GM12878 (cell line): ENCODE data around the gene SNAI3. TPM values are rescaled to one million over a fixed set of nuclear protein-coding genes. Genes with fewer than 3 reads are reported as not detected.

ENCODE experiments used
- ATF3 ChIP-seq: IDR thresholded peaks from 2 replicates; pipeline ENCODE4 v1.6.1; 2011; ENCODE audit warnings: low read depth, mild to moderate bottlenecking, low read length, moderate library complexity, borderline replicate concordance; ENCODE audit errors: extremely low read depth
- GABPA ChIP-seq: IDR thresholded peaks from 2 replicates; pipeline ENCODE4 v1.6.1; 2014; ENCODE audit warnings: antibody characterized with exemption, low read depth, mild to moderate bottlenecking, inconsistent platforms
- LARP7 ChIP-seq: fragments of 450-650 bp; IDR thresholded peaks from 2 replicates; pipeline ENCODE4 v1.6.1; 2017; ENCODE audit warnings: mild to moderate bottlenecking
- MEF2B ChIP-seq: fragments of 450-650 bp; IDR thresholded peaks from 2 replicates; pipeline ENCODE4 v1.6.1; 2018; ENCODE audit warnings: mild to moderate bottlenecking, moderate library complexity; ENCODE audit not compliant: partially characterized antibody, poor library complexity, severe bottlenecking
- MXI1 ChIP-seq: fragments of 150-350 bp; IDR thresholded peaks from 2 replicates; pipeline ENCODE4 v1.6.1; 2011; ENCODE audit warnings: low read depth, mild to moderate bottlenecking, inconsistent platforms, low read length, improper control_type of control experiment
- MYB ChIP-seq: fragments of 150-350 bp; IDR thresholded peaks from 2 replicates; pipeline ENCODE4 v1.6.1; 2014; ENCODE audit warnings: mild to moderate bottlenecking, low read depth, low read length, borderline replicate concordance
- NR2C1 ChIP-seq: fragments of 450-650 bp; IDR thresholded peaks from 2 replicates; pipeline ENCODE4 v1.6.1; 2017; ENCODE audit warnings: antibody characterized with exemption, mild to moderate bottlenecking, moderate library complexity
- PAX5 ChIP-seq: IDR thresholded peaks from 2 replicates; pipeline ENCODE4 v1.6.1; 2011; ENCODE audit warnings: low read depth, low read length, borderline replicate concordance
- RAD21 ChIP-seq: IDR thresholded peaks from 2 replicates; pipeline ENCODE4 v1.6.1; 2011; ENCODE audit warnings: mild to moderate bottlenecking, low read depth, low read length, moderate library complexity; ENCODE audit not compliant: insufficient read depth
- RB1 ChIP-seq: fragments of 450-650 bp; formaldehyde crosslinking; IDR thresholded peaks from 2 replicates; pipeline ENCODE4 v1.6.1; 2017; ENCODE audit warnings: mild to moderate bottlenecking, borderline replicate concordance
- RELA ChIP-seq: fragments of 450-650 bp; IDR thresholded peaks from 2 replicates; pipeline ENCODE4 v1.8.0; 2014; ENCODE audit warnings: borderline replicate concordance; ENCODE audit not compliant: partially characterized antibody
- REST ChIP-seq: IDR thresholded peaks from 2 replicates; pipeline ENCODE4 v1.6.1; 2012; ENCODE audit warnings: mild to moderate bottlenecking, low read depth, low read length
- SIX5 ChIP-seq: IDR thresholded peaks from 2 replicates; pipeline ENCODE4 v1.6.1; 2011; ENCODE audit warnings: mild to moderate bottlenecking, low read depth, low read length, moderate library complexity; ENCODE audit not compliant: severe bottlenecking
- STAT3 ChIP-seq: IDR thresholded peaks from 2 replicates; pipeline ENCODE4 v1.6.1; 2011; ENCODE audit warnings: low read depth, low read length, improper control_type of control experiment
- YY1 ChIP-seq: IDR thresholded peaks from 2 replicates; pipeline ENCODE4 v1.6.1; 2011; ENCODE audit warnings: low read depth, mild to moderate bottlenecking, low read length
- ZNF274 ChIP-seq: IDR thresholded peaks from one replicate; pipeline ENCODE4 v1.8.0; 2011; ENCODE audit not compliant: insufficient read length, insufficient read depth
- ZNF622 ChIP-seq: fragments of 450-650 bp; IDR thresholded peaks from 2 replicates; pipeline ENCODE4 v1.6.1; 2017; ENCODE audit warnings: mild to moderate bottlenecking, inconsistent platforms
- ZZZ3 ChIP-seq: IDR thresholded peaks from 2 replicates; pipeline ENCODE4 v1.6.1; 2011; ENCODE audit warnings: low read depth; ENCODE audit not compliant: control insufficient read depth, insufficient read length
- polyA plus RNA-seq, 11 experiments: library from polyadenylated mRNA; depleted of rRNA in 4 of 11; unstranded in 6 of 11; stranded (reverse) in 5 of 11; fragments of >200 nt; fragmentation: Nextera tagmentation in 4 of 11; fragmentation: Illumina TruSeq in 1 of 11; extraction: Ambion mirVana in 4 of 11; extraction: Trizol in 1 of 11; gene quantifications; 1 replicate in 1 of 11; 2 replicates in 10 of 11; pipeline versions ENCODE4 v1.2.1 to v1.2.3, GENCODE V29; 2011 to 2016; ENCODE audit warnings: inconsistent platforms in 2 of 11, missing spikeins in 2 of 11, low read depth in 1 of 11
- total RNA-seq, 4 experiments: library from RNA; depleted of rRNA in 3 of 4; stranded (reverse); fragments of >200 nt in 3 of 4; fragmentation: Illumina TruSeq in 1 of 4; extraction: Trizol in 1 of 4; gene quantifications; 2 replicates each; pipeline versions ENCODE4 v1.2.1 to v1.2.3, GENCODE V29; 2013 to 2021
- TF ChIP-seq, protein P1 (sequence below): fragments of 450-650 bp; IDR thresholded peaks from 2 replicates; pipeline ENCODE4 v1.6.1; 2017; ENCODE audit warnings: mild to moderate bottlenecking, moderate library complexity
- TF ChIP-seq, protein P2 (sequence below): fragments of 150-350 bp; IDR thresholded peaks from 2 replicates; pipeline ENCODE4 v1.6.1; 2014; ENCODE audit warnings: mild to moderate bottlenecking, low read depth, low read length

SNAI3 gene
- total and polyA plus RNA-seq, 10 of the 15 experiments (the other 5 are each of a cell fraction or from before 2014, with no cell fraction given): 0.21 to 7.4 (median 3.0) TPM

DNA sequence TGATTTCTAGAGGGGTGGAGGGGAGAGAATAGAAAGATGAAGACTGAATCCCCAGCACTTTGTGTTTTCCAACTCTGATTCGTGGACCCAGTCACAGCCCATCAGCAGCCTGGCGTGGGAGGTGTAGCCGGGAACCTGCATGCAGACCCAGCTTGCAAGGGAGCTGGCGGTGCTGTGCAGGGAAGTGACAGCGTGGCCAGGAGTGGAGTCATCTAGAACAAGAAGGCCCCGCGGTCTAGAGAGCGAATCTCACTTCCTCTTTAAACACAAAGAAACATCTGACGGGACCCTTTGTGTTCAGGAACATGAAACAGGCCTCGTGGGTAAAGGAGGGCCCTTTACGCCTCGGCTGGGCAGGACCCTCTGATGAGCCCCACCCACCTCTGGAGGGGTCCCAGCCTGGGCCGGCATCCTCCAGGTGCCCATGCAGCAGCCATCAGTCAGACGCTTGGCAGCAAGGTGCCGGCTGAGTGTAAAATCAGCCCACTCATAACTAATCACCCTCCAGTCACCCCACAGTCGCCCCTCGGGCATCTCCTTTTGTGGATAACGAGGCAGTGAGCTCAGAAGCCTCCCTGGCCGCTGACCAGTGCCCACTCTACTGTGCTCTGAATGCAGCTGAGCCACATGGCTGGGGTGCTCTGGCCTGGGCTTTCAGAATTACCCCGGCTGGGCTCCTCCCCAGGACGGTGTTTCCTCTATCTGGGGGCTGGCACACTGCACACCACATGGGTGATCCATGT, 4.4 kb downstream of the SNAI3 start (continued):
- TF ChIP-seq REST (peak; percentile 29; the same call in 1 of the 2 replicates), MXI1 (peak; percentile 94), ZZZ3 (no peak), ZNF622 (no peak), RB1 (no peak), ATF3 (no peak), STAT3 (peak; percentile 66; the same call in 1 of the 2 replicates), GABPA (no peak), ZNF274 (no peak), RAD21 (no peak), PAX5 (peak; percentile 83), SIX5 (no peak), MEF2B (peak; percentile 74), NR2C1 (no peak), LARP7 (no peak), RELA (no peak), YY1 (peak; percentile 59; the same call in 1 of the 2 replicates), MYB (no peak)
- TF ChIP-seq, protein P1, sequence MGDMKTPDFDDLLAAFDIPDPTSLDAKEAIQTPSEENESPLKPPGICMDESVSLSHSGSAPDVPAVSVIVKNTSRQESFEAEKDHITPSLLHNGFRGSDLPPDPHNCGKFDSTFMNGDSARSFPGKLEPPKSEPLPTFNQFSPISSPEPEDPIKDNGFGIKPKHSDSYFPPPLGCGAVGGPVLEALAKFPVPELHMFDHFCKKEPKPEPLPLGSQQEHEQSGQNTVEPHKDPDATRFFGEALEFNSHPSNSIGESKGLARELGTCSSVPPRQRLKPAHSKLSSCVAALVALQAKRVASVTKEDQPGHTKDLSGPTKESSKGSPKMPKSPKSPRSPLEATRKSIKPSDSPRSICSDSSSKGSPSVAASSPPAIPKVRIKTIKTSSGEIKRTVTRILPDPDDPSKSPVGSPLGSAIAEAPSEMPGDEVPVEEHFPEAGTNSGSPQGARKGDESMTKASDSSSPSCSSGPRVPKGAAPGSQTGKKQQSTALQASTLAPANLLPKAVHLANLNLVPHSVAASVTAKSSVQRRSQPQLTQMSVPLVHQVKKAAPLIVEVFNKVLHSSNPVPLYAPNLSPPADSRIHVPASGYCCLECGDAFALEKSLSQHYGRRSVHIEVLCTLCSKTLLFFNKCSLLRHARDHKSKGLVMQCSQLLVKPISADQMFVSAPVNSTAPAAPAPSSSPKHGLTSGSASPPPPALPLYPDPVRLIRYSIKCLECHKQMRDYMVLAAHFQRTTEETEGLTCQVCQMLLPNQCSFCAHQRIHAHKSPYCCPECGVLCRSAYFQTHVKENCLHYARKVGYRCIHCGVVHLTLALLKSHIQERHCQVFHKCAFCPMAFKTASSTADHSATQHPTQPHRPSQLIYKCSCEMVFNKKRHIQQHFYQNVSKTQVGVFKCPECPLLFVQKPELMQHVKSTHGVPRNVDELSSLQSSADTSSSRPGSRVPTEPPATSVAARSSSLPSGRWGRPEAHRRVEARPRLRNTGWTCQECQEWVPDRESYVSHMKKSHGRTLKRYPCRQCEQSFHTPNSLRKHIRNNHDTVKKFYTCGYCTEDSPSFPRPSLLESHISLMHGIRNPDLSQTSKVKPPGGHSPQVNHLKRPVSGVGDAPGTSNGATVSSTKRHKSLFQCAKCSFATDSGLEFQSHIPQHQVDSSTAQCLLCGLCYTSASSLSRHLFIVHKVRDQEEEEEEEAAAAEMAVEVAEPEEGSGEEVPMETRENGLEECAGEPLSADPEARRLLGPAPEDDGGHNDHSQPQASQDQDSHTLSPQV: no peak
- TF ChIP-seq, protein P2, sequence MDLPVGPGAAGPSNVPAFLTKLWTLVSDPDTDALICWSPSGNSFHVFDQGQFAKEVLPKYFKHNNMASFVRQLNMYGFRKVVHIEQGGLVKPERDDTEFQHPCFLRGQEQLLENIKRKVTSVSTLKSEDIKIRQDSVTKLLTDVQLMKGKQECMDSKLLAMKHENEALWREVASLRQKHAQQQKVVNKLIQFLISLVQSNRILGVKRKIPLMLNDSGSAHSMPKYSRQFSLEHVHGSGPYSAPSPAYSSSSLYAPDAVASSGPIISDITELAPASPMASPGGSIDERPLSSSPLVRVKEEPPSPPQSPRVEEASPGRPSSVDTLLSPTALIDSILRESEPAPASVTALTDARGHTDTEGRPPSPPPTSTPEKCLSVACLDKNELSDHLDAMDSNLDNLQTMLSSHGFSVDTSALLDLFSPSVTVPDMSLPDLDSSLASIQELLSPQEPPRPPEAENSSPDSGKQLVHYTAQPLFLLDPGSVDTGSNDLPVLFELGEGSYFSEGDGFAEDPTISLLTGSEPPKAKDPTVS: no peak
